Astrocyte of the cerebellum (primary cell): ENCODE results near the gene ANK2.

Source experiments
- DNase-seq: peaks from one replicate; pipeline ENCODE4 v3.0.0-alpha.2; 2011; ENCODE audit warnings: low read depth
- H3K4me3 ChIP-seq: 2 replicates; pipeline ENCODE4 v1.5.1; 2011; ENCODE audit warnings: mild to moderate bottlenecking, low read depth, low read length, moderate library complexity
- CTCF ChIP-seq: IDR thresholded peaks from 2 replicates; pipeline ENCODE4 v1.5.1; 2012; ENCODE audit warnings: low read length, low read depth, moderate library complexity, mild to moderate bottlenecking; ENCODE audit errors: missing control alignments
- in situ Hi-C: cut with HindIII; loops from 2 replicates; pipeline ENCODE4 v1.10.0; 2017; ENCODE audit warnings: low sequenced_read_pairs

ANK2 gene

DNA sequence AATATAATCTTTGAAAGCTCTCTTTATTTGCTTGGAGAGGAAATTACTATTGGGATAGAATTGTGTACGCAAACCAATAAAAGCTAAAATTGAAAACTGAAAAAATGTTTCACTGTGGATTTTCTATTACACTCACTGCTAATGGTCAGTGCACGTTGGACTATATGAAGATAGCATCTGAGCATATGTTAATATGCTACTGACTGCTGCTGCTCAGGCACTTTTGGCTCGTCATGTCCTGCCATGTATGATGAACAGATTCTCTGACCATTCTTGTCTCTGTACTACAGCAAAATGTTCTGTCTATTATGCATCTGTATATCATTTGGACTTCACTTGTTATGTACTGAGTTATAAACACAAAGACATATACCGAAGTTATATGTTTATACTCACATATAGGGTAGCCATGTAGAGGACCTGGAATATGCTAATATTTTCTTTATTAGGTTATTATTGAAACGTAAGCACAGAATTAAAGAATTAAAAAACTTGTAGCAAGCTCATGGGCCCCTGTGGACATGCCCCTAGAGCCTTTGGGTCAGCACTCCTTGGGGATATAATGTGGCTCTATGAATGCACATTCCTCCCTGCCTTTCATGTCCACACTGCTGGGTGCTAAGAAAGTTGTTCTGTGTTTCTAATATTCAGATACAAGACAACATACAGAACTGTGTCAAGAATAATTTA, 120.8 kb downstream of the ANK2 start:
- no peak for DNase-seq
- TF ChIP-seq CTCF = no peak
- no peak overlapping the region for H3K4me3 ChIP-seq
- in situ Hi-C loops = no loop called here

DNA sequence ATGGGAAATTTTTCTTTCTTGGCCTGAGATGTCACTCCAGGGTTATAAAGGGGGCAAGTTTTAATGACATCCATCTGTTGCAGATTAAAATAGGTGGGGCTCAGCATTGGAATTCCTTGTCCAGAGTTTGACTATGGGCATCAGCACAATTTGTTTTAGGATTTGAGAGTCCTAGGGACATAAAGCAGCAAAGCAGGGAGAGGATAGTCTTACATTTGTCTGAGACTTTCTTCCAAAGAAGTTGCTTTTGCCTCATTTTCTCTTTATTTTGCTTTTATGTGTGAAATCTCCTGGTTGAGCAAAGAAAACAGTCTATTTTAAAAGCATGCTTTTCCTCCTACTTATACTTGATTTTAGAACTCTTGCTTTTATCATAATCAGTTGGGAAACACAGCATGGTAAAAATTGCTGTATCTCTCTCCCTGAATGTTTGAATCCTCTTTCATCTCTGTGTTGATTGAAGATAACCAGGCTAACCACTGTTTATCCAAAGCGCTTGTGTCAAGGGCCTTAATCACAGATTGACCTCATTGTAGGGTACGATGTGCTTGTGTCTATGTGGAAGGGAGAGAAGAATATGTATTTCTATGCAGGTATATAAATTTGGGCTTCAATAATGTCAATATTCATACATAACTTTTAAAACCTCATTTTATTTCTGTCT, 121.5 kb downstream of the ANK2 start:
- in situ Hi-C loops = no loop called here
- no peak overlapping the region for H3K4me3 ChIP-seq
- no peak for DNase-seq
- TF ChIP-seq CTCF = no peak

- in situ Hi-C loops = no loop called here
- no peak overlapping the region for H3K4me3 ChIP-seq
- DNase-seq = no peak
- TF ChIP-seq CTCF = no peak
These were observed 123.8 kb downstream of the ANK2 start for GRCh38 chr4:113173126-113173792.

- no peak overlapping the region for H3K4me3 ChIP-seq
- in situ Hi-C loops = no loop called here
- DNase-seq = no peak
- no peak for TF ChIP-seq CTCF
These were observed 124.4 kb downstream of the ANK2 start for GRCh38 chr4:113173793-113174264.

DNA sequence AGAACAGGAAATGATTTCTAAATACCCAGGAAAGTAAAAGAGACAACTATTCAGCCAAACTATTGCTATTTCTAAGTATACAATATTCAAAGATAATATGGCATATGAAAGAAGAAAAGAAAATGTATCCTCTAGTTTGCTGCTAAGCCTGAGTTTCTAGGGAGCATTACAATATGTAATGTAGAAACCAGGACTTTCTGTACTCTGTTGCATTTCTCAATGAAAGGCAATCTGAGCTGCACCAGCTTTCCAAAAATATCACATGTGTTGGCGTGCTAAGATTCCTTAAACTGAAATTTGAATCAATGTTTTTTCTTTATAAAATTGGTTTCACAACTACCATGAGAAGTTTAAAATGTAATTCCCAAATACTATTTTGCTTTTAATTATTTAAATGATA, 129.6 kb downstream of the ANK2 start:
- DNase-seq = no peak
- in situ Hi-C loops = no loop called here
- no peak overlapping the region for H3K4me3 ChIP-seq
- no peak for TF ChIP-seq CTCF

DNA sequence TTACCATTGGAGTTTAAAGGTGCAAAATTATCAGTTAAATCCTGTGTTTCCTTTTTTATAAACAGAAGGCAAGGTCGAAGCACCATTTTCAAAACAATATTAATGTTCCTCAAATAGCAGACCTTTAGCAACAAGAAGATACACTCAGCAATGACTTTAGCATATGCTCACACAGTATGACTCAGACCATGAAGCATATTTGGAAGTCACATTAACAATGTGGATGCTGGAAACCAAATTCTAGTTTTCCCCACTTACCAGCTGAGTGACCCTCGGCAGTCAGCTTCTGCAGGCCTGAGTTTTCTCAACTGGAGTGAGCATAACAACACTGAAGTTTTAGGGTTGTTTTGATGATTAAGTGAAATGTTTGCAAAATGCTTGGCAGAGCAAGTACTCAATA, 130.5 kb downstream of the ANK2 start:
- no peak overlapping the region for H3K4me3 ChIP-seq
- in situ Hi-C loops = no loop called here
- TF ChIP-seq CTCF = no peak
- DNase-seq = no peak
